ENCODE measurements around the gene FOCAD. TPM values are rescaled to one million over a fixed set of nuclear protein-coding genes. Genes with fewer than 3 reads are reported as not detected.

Gene FOCAD
- total RNA-seq, 1 experiment from 2014 or later = 43.3 TPM

GRCh38 chr9:20728493-20729220 lies 44.6 kb downstream of the FOCAD start:
- Histone ChIP-seq H2BK20ac (ENCODE audit: low read depth, low read length, poor library complexity, severe bottlenecking) (no peak overlapping the region), H2AK5ac (ENCODE audit: insufficient read length, low read length) (no peak overlapping the region), H4K20me1 (ENCODE audit: control insufficient read depth, insufficient read depth, insufficient read length) (no peaks in the 10 kb centered on the region), H3K18ac (ENCODE audit: insufficient read length, low read depth, low read length) (no peak overlapping the region), H2BK12ac (ENCODE audit: insufficient read length, low read depth, low read length) (no peak overlapping the region), H2BK5ac (ENCODE audit: insufficient read length, low read length) (no peak overlapping the region), H3K9ac (ENCODE audit: extremely low read depth, insufficient read length, low read length) (no peak overlapping the region), H3K14ac (ENCODE audit: insufficient read depth, low read length) (no peak overlapping the region), H3K9me3 (ENCODE audit: control insufficient read depth, low read depth, low read length) (no peaks in the 10 kb centered on the region), H3K23ac (ENCODE audit: insufficient read length, low read depth, low read length) (no peak overlapping the region), H4K5ac (ENCODE audit: insufficient read length, low read depth, low read length) (no peak overlapping the region), H3K4me1 (ENCODE audit: insufficient read depth, low read length) (no peaks in the 10 kb centered on the region; the same call in 1 of the 2 replicates), H4K91ac (ENCODE audit: insufficient read length, low read depth, low read length) (no peak overlapping the region), H3K27ac (ENCODE audit: insufficient read length, low read depth, low read length) (no peak overlapping the region), H3K4ac (ENCODE audit: low read depth, low read length) (no peak overlapping the region), H3K23me2 (ENCODE audit: insufficient read length, low read depth, low read length, poor library complexity, severe bottlenecking) (no peaks in the 10 kb centered on the region), H4K8ac (replicated peaks; ENCODE audit: insufficient read length, low read depth, low read length) (no peak overlapping the region), H3K4me2 (ENCODE audit: insufficient read depth, insufficient read length, low read length) (no peak overlapping the region), H3K79me1 (ENCODE audit: insufficient read depth, low read depth, low read length, poor library complexity, severe bottlenecking) (peaks cover 3% of the 10 kb centered on the region), H2BK15ac (ENCODE audit: low read depth, low read length) (no peak overlapping the region), H2BK120ac (ENCODE audit: low read depth, low read length, poor library complexity, severe bottlenecking) (no peak overlapping the region), H3T11ph (ENCODE audit: low read length) (no peak overlapping the region), H3K27me3 (ENCODE audit: insufficient read depth, low read length) (no peaks in the 10 kb centered on the region), H2AFZ (ENCODE audit: low read length) (no peak overlapping the region), H3K56ac (ENCODE audit: insufficient read length, low read depth, low read length) (no peak overlapping the region), H3K79me2 (ENCODE audit: insufficient read depth, low read length) (no peaks in the 10 kb centered on the region; the same call in 1 of the 2 replicates)
- Mint-ChIP-seq H3K36me3 (ENCODE audit: insufficient read depth in 1 of 3, low read depth in 3 of 3) (peaks cover 0 to 2% (median 1%) of the 10 kb centered on the region in 3 experiments; a peak in 3 of 7 replicates), H3K4me3 (no peak overlapping the region), H3K9me3 (no peaks in the 10 kb centered on the region), H3K27me3 (ENCODE audit: low read depth) (no peaks in the 10 kb centered on the region), H3K27ac (peak overlapping the region in 1 of 3 experiments; percentile 12; a peak in 2 of 7 replicates), H3K4me1 (no peaks in the 10 kb centered on the region)
- no peak for TF ChIP-seq CTCF (conservative IDR thresholded peaks at IDR 0.05)
- DNase-seq = no peak
